Fibroblast of the conjunctiva (primary cell): Measurements from ENCODE around the gene LIN54.
A peak's percentile ranks its signal among the peaks of the same experiment; 100 is the strongest.
"Not testable (repeated sequence)": the region's sequence is repeated elsewhere in the genome, so short reads cannot be mapped to it uniquely, and the experiment has no call there.

Experiments used
- DNase-seq: peaks from one replicate; pipeline ENCODE4 v3.0.0-alpha.2; 2010; ENCODE audit warnings: low read depth

The LIN54 gene

GRCh38 chr4:82939414-82939813 lies 71.2 kb downstream of the LIN54 start:
- DNase-seq = no peak

GRCh38 chr4:82934441-82934840 lies 76.2 kb downstream of the LIN54 start:
- no peak for DNase-seq

GRCh38 chr4:82930848-82931755 lies 79.5 kb downstream of the LIN54 start:
- DNase-seq = no peak

- DNase-seq = no peak
Observed at GRCh38 chr4:82921795-82922194, 88.8 kb downstream of the LIN54 start.

GRCh38 chr4:82919386-82919785 lies 91.2 kb downstream of the LIN54 start:
- DNase-seq = no peak

- DNase-seq = no peak
Observed at GRCh38 chr4:82918091-82918490, 92.5 kb downstream of the LIN54 start.

- not testable (repeated sequence) for DNase-seq
Observed at GRCh38 chr4:82913968-82914367, 96.7 kb downstream of the LIN54 start.

GRCh38 chr4:82913305-82913704 lies 97.3 kb downstream of the LIN54 start:
- DNase-seq = no peak

GRCh38 chr4:82909326-82909725 lies 101.3 kb downstream of the LIN54 start:
- no peak for DNase-seq

GRCh38 chr4:82906469-82906868 lies 104.2 kb downstream of the LIN54 start:
- no peak for DNase-seq

- DNase-seq = no peak
Observed at GRCh38 chr4:82905205-82905604, 105.4 kb downstream of the LIN54 start.

GRCh38 chr4:82903737-82904136 lies 106.9 kb downstream of the LIN54 start:
- no peak for DNase-seq

- no peak for DNase-seq
Observed at GRCh38 chr4:82901183-82901718, 109.4 kb downstream of the LIN54 start.

GRCh38 chr4:82900411-82901182 lies 110.0 kb downstream of the LIN54 start, which contains the start of gene THAP9:
THAP9 (plus strand) TSS chr4:82900735; CDS start chr4:82900803, 68 bp downstream.
- peak; percentile 99 for DNase-seq

GRCh38 chr4:82900066-82900410 lies 110.6 kb downstream of the LIN54 start:
- no peak for DNase-seq

- no peak for DNase-seq
Observed at GRCh38 chr4:82899374-82900065, 111.1 kb downstream of the LIN54 start.

GRCh38 chr4:82898322-82899243 lies 112.0 kb downstream of the LIN54 start:
- DNase-seq = peak; percentile 79

- DNase-seq = no peak
Observed at GRCh38 chr4:82896755-82897154, 113.9 kb downstream of the LIN54 start.

- no peak for DNase-seq
Observed at GRCh38 chr4:82893942-82894341, 116.7 kb downstream of the LIN54 start.

GRCh38 chr4:82892467-82892802 lies 118.2 kb downstream of the LIN54 start:
- no peak for DNase-seq
